Measurements from ENCODE around the gene ASTN2. TPM values are rescaled to one million over a fixed set of nuclear protein-coding genes. Genes with fewer than 3 reads are reported as not detected.
A peak's percentile ranks its signal among the peaks of the same experiment; 100 is the strongest.

Gene ASTN2
- total RNA-seq, 4 donors from 2014 or later = 4.0 to 7.0 (median 4.9) TPM

- peaks cover 0 to 18% (median 0%) of the 10 kb centered on the region in 3 donors for H3K4me1 ChIP-seq
Measured at GRCh38 chr9:116572095-116572748, 842.6 kb downstream of the ASTN2 start.

DNA sequence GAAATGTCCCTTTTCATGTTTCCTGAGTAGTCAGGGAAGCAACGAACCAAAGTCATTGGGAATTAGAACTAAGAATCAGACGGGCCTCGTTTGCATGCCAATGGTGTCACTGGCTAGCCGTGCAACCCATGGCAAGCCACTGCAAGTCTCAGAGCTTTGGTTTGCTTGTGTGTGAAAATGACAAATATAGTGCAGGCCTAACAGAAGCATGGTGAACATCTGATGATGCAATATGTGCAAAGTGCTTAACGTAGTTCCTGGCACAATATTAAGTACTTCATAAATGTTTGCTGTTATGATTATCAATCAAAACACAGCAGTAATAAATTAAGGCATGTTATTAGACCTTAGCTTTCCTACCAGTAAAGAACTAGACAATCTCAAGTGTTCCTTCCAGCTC is 845.7 kb downstream of the ASTN2 start:
- H3K36me3 ChIP-seq = no peaks in the 10 kb centered on the region
- no peak for TF ChIP-seq POLR2AphosphoS5 (IDR thresholded peaks at IDR 0.05)
- TF ChIP-seq, protein P1, sequence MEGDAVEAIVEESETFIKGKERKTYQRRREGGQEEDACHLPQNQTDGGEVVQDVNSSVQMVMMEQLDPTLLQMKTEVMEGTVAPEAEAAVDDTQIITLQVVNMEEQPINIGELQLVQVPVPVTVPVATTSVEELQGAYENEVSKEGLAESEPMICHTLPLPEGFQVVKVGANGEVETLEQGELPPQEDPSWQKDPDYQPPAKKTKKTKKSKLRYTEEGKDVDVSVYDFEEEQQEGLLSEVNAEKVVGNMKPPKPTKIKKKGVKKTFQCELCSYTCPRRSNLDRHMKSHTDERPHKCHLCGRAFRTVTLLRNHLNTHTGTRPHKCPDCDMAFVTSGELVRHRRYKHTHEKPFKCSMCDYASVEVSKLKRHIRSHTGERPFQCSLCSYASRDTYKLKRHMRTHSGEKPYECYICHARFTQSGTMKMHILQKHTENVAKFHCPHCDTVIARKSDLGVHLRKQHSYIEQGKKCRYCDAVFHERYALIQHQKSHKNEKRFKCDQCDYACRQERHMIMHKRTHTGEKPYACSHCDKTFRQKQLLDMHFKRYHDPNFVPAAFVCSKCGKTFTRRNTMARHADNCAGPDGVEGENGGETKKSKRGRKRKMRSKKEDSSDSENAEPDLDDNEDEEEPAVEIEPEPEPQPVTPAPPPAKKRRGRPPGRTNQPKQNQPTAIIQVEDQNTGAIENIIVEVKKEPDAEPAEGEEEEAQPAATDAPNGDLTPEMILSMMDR (IDR thresholded peaks at IDR 0.05) = no peak
- TF ChIP-seq POLR2A (IDR thresholded peaks at IDR 0.05) = no peak
- H3K27ac ChIP-seq = no peak overlapping the region
- no peaks in the 10 kb centered on the region for H3K27me3 ChIP-seq
- no peaks in the 10 kb centered on the region for H3K9me3 ChIP-seq
- WGBS, 2 donors (ENCODE audit: low coverage in 1 of 2) = 78 to 93% methylated on average over 3 to 4 of the region's 5 CpGs
- no peak for ATAC-seq
- no peak overlapping the region for H3K4me3 ChIP-seq
- H3K4me1 ChIP-seq = peaks cover 0 to 25% (median 0%) of the 10 kb centered on the region in 3 donors

More at GRCh38 chr9:116572095-116572748, 842.6 kb downstream of the ASTN2 start:
- Histone ChIP-seq H3K27ac (no peak overlapping the region), H3K4me3 (no peak overlapping the region), H3K9me3 (no peaks in the 10 kb centered on the region), H3K36me3 (no peaks in the 10 kb centered on the region), H3K27me3 (no peaks in the 10 kb centered on the region)
- peak; percentile 91 for ATAC-seq
- TF ChIP-seq EP300 (IDR thresholded peaks at IDR 0.05) (no peak), POLR2AphosphoS5 (IDR thresholded peaks at IDR 0.05) (peak; percentile 69), POLR2A (IDR thresholded peaks at IDR 0.05) (no peak)
- TF ChIP-seq, protein P1 (IDR thresholded peaks at IDR 0.05) = peak; percentile 54 to 89 (median 78)
- WGBS, 2 donors (ENCODE audit: low coverage in 1 of 2) = 51 to 100% methylated on average over 1 to 7 of the region's 12 CpGs

DNA sequence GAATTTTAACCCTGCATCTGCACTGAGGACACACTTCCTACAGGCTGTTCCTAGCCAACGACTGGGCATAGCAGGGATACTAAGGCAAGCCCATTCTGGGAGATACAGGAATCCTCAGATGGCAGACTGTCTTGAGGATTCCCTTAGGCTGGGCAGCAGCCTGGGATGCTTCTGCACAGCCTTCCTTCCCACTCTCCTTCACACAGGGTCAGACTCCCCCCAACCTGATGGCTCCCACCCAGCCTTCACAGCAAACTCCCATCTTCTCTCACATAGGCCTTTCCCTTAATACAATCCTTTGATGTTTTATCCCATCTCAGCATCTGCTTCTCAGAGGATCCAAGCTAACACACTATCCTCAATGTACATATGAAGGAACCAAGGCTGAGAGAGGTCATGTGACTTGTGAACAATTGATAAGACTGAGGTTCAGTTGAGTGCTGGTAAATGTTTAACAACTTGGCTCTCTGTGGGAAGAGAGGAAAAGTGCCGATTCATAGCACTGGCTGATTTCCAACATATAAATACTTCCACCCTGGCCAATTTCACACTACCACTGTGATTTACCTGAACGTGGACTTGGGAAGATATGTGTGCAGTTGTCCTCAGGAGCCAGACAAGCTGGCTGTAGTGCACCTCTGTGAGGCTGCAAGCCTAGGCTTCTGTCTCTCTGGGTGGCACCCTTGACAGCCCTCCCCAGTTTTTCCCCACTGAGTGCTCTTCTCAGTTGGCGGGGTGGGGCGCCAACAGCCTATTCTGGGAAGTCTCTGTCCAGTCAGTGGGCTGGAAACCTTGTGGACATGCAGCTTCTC is 848.0 kb downstream of the ASTN2 start:
- Histone ChIP-seq H3K27me3 (no peaks in the 10 kb centered on the region), H3K4me1 (peaks cover 0 to 16% (median 0%) of the 10 kb centered on the region in 3 donors), H3K4me3 (no peak overlapping the region), H3K36me3 (no peaks in the 10 kb centered on the region), H3K9me3 (no peaks in the 10 kb centered on the region), H3K27ac (no peak overlapping the region)
- 42% methylated on average over 3 of the region's 5 CpGs for whole genome bisulfite sequencing, 2 donors (ENCODE audit: low coverage in 1 of 2)
- ATAC-seq = no peak
- TF ChIP-seq POLR2AphosphoS5 (IDR thresholded peaks at IDR 0.05) = no peak
- TF ChIP-seq, protein P1 (IDR thresholded peaks at IDR 0.05) = no peak
- TF ChIP-seq EP300 (IDR thresholded peaks at IDR 0.05) = no peak
- TF ChIP-seq POLR2A (IDR thresholded peaks at IDR 0.05) = no peak

DNA sequence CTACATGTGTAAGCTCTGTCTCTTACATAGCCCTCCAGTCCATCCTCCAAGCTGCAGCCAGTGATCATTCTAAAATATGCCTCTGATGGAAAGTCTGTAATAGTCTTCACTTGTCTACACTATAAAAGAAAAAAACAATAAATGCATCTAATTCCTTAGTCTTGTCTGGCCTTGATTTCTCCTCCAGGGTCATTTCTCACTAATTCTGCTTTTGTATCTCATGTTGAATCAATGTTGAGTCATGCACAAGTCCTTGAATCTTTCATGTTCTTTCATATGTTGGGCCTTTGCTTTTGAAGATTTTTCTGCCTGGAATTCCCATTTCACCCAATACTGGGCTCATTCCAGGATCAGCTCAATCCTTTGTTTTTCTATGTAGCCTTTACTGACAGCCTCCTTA is 848.9 kb downstream of the ASTN2 start:
- Histone ChIP-seq H3K4me1 (peaks cover 0 to 10% (median 0%) of the 10 kb centered on the region in 3 donors), H3K36me3 (no peaks in the 10 kb centered on the region), H3K4me3 (no peak overlapping the region), H3K27me3 (no peaks in the 10 kb centered on the region), H3K9me3 (no peaks in the 10 kb centered on the region), H3K27ac (no peak overlapping the region)
- ATAC-seq = no peak
- TF ChIP-seq POLR2AphosphoS5 (IDR thresholded peaks at IDR 0.05) (no peak), EP300 (IDR thresholded peaks at IDR 0.05) (no peak), POLR2A (IDR thresholded peaks at IDR 0.05) (no peak)
- TF ChIP-seq, protein P1 (IDR thresholded peaks at IDR 0.05) = no peak
